GM12873 (cell line): Measurements from ENCODE around the gene PLEKHB1.

Source experiments
- CTCF ChIP-seq: IDR thresholded peaks from 2 replicates; pipeline ENCODE4 v1.5.1; 2012; ENCODE audit warnings: low read depth, mild to moderate bottlenecking, moderate library complexity, low read length, control low read depth; ENCODE audit not compliant: insufficient read depth; ENCODE audit errors: missing control alignments

The PLEKHB1 gene

GRCh38 chr11:73662445-73663157 is 16.2 kb downstream of the PLEKHB1 start:
- no peak for TF ChIP-seq CTCF

- TF ChIP-seq CTCF: no peak
Observed at GRCh38 chr11:73663604-73664495, 17.5 kb downstream of the PLEKHB1 start.

- no peak for TF ChIP-seq CTCF
Observed at GRCh38 chr11:73664877-73665276, 18.5 kb downstream of the PLEKHB1 start.

GRCh38 chr11:73667891-73668290 is 21.5 kb downstream of the PLEKHB1 start:
- TF ChIP-seq CTCF: no peak

- no peak for TF ChIP-seq CTCF
Observed at GRCh38 chr11:73670808-73671207, 24.4 kb downstream of the PLEKHB1 start.

- TF ChIP-seq CTCF: no peak
Observed at GRCh38 chr11:73671701-73672100, 25.3 kb downstream of the PLEKHB1 start.

- no peak for TF ChIP-seq CTCF
Observed at GRCh38 chr11:73680687-73681086, 34.3 kb downstream of the PLEKHB1 start.
